HepG2 (cell line): ENCODE measurements around the gene GGA3. TPM values are rescaled to one million over a fixed set of nuclear protein-coding genes. Genes with fewer than 3 reads are reported as not detected.
A peak's percentile ranks its signal among the peaks of the same experiment; 100 is the strongest.

Experiments used
- BATF2 ChIP-seq: sonication (generic); formaldehyde crosslinking; IDR thresholded peaks from 2 replicates; pipeline ENCODE4 v1.8.0; 2022; ENCODE audit warnings: mild to moderate bottlenecking, missing genetic modification reagents, moderate library complexity
- BCLAF1 ChIP-seq: fragments of 450-650 bp; IDR thresholded peaks from 2 replicates; pipeline ENCODE4 v1.6.1; 2017; ENCODE audit warnings: mild to moderate bottlenecking
- CREM ChIP-seq, 2 experiments: sonication (generic) in 1 of 2; formaldehyde crosslinking in 1 of 2; IDR thresholded peaks; 2 replicates each; pipeline versions ENCODE4 v1.4.0 to v1.6.1; 2016 to 2020; ENCODE audit warnings: antibody characterized with exemption in 1 of 2, mild to moderate bottlenecking in 1 of 2, missing genetic modification reagents in 1 of 2
- DPF2 ChIP-seq: sonication (generic); formaldehyde crosslinking; IDR thresholded peaks from 2 replicates; pipeline ENCODE4 v1.4.0; 2020; ENCODE audit warnings: mild to moderate bottlenecking, low read depth, missing genetic modification reagents, borderline replicate concordance
- DRAP1 ChIP-seq: IDR thresholded peaks from 2 replicates; pipeline ENCODE4 v1.6.1; 2016; ENCODE audit warnings: missing genetic modification reagents, missing compliant biosample characterization
- E2F5 ChIP-seq: sonication (generic); formaldehyde crosslinking; conservative IDR thresholded peaks from 2 replicates; pipeline ENCODE4 v1.4.0; 2020; ENCODE audit warnings: missing genetic modification reagents
- HNF4G ChIP-seq, 2 experiments: sonication (generic) in 1 of 2; formaldehyde crosslinking in 1 of 2; IDR thresholded peaks; 2 replicates each; pipeline versions ENCODE4 v1.4.0 to v1.6.1; 2011 to 2020; ENCODE audit warnings: borderline replicate concordance in 2 of 2, low read depth in 2 of 2, mild to moderate bottlenecking in 2 of 2, low read length in 1 of 2, missing genetic modification reagents in 1 of 2, moderate library complexity in 1 of 2
- HNRNPL ChIP-seq: fragments of 200-400 bp; formaldehyde crosslinking; IDR thresholded peaks from 2 replicates; pipeline ENCODE4 v1.6.1; 2017; ENCODE audit warnings: mild to moderate bottlenecking, low read depth, low read length
- KAT8 ChIP-seq: IDR thresholded peaks from 2 replicates; pipeline ENCODE4 v1.6.1; 2016; ENCODE audit warnings: missing genetic modification reagents, missing compliant biosample characterization
- KDM5B ChIP-seq: sonication (generic); formaldehyde crosslinking; IDR thresholded peaks from 2 replicates; pipeline ENCODE4 v1.4.0; 2020; ENCODE audit warnings: missing genetic modification reagents, mild to moderate bottlenecking, borderline replicate concordance
- MXD3 ChIP-seq: IDR thresholded peaks from 2 replicates; pipeline ENCODE4 v1.6.1; 2016; ENCODE audit warnings: mild to moderate bottlenecking, missing biosample characterization, missing genetic modification reagents
- NFE2L1 ChIP-seq: sonication (generic); formaldehyde crosslinking; IDR thresholded peaks from 2 replicates; pipeline ENCODE4 v1.4.0; 2020; ENCODE audit warnings: missing genetic modification reagents, mild to moderate bottlenecking, borderline replicate concordance
- PITX1 ChIP-seq: sonication (generic); formaldehyde crosslinking; IDR thresholded peaks from 2 replicates; pipeline ENCODE4 v1.5.1; 2020; ENCODE audit warnings: mild to moderate bottlenecking, missing genetic modification reagents
- TARDBP ChIP-seq: sonication (generic); formaldehyde crosslinking; IDR thresholded peaks from 2 replicates; pipeline ENCODE4 v1.8.0; 2022; ENCODE audit warnings: mild to moderate bottlenecking, missing genetic modification reagents
- XRCC5 ChIP-seq: fragments of 200-400 bp; formaldehyde crosslinking; optimal IDR thresholded peaks from 2 replicates; pipeline ENCODE3; 2017; ENCODE audit warnings: mild to moderate bottlenecking, low read length
- ZBTB37 ChIP-seq: sonication (generic); formaldehyde crosslinking; IDR thresholded peaks from 2 replicates; pipeline ENCODE4 v1.4.0; 2020; ENCODE audit warnings: mild to moderate bottlenecking, missing genetic modification reagents
- ZNF225 ChIP-seq: sonication (generic); formaldehyde crosslinking; IDR thresholded peaks from 2 replicates; pipeline ENCODE4 v1.4.0; 2020; ENCODE audit warnings: mild to moderate bottlenecking, missing genetic modification reagents
- ZNF432 ChIP-seq: sonication (generic); formaldehyde crosslinking; IDR thresholded peaks from 2 replicates; pipeline ENCODE4 v1.5.0; 2020; ENCODE audit warnings: missing genetic modification reagents, mild to moderate bottlenecking, borderline replicate concordance
- ZNF564 ChIP-seq: sonication (generic); formaldehyde crosslinking; IDR thresholded peaks from 2 replicates; pipeline ENCODE4 v1.8.1; 2023; ENCODE audit warnings: mild to moderate bottlenecking, missing genetic modification reagents
- ZNF580 ChIP-seq: IDR thresholded peaks from 2 replicates; pipeline ENCODE4 v1.6.1; 2016; ENCODE audit warnings: low read depth, borderline replicate concordance
- ZNF709 ChIP-seq: sonication (generic); formaldehyde crosslinking; IDR thresholded peaks from 2 replicates; pipeline ENCODE4 v1.5.0; 2020; ENCODE audit warnings: mild to moderate bottlenecking, missing genetic modification reagents
- polyA plus RNA-seq, 8 experiments: library from polyadenylated mRNA; depleted of rRNA in 3 of 8; stranded (reverse) in 7 of 8; unstranded in 1 of 8; fragments of >200 nt; fragmentation: Illumina TruSeq in 4 of 8; extraction: Trizol in 4 of 8; gene quantifications; 2 replicates each; pipeline versions ENCODE4 v1.2.1 to v1.2.3, GENCODE V29; 2011 to 2016; ENCODE audit warnings: low read depth in 4 of 8, missing spikeins in 1 of 8, mixed read lengths in 1 of 8; ENCODE audit not compliant: insufficient read depth in 1 of 8
- total RNA-seq, 5 experiments: library from RNA; depleted of rRNA; stranded (reverse); fragments of >200 nt; fragmentation: Illumina TruSeq; extraction: Trizol; gene quantifications; 2 replicates each; pipeline ENCODE4 v1.2.3, GENCODE V29; 2016; ENCODE audit warnings: low read depth in 1 of 5

The GGA3 gene
- total and polyA plus RNA-seq, 2 of the 13 experiments (the other 11 are each of a cell fraction or from before 2014, with no cell fraction given) = 28.4 to 43.7 TPM

- TF ChIP-seq KAT8 (no peak), BATF2 (CRISPR knock-in tag) (peak; percentile 70), ZBTB37 (CRISPR knock-in tag) (no peak), E2F5 (no peak), ZNF225 (CRISPR knock-in tag) (no peak; the same call in none of the 2 replicates), NFE2L1 (CRISPR knock-in tag) (no peak), ZNF564 (CRISPR knock-in tag) (0 out of 2 replicates have a peak, but pooled peaks have one; percentile 17), MXD3 (CRISPR knock-in tag) (peak; percentile 63), DRAP1 (CRISPR knock-in tag) (0 out of 2 replicates have a peak, but pooled peaks have one; percentile 18), HNRNPL (0 out of 2 replicates have a peak, but pooled peaks have one; percentile 48), CREM (IDR thresholded peaks at IDR 0.05) (no peak), CREM (CRISPR knock-in tag; IDR thresholded peaks at IDR 0.05) (no peak), TARDBP (CRISPR knock-in tag) (peak; percentile 31; the same call in 1 of the 2 replicates), ZNF580 (CRISPR knock-in tag) (peak; percentile 26; the same call in 1 of the 2 replicates), PITX1 (CRISPR knock-in tag) (peak; percentile 46; the same call in 1 of the 2 replicates), XRCC5 (peak; percentile 30), HNF4G (IDR thresholded peaks at IDR 0.05; ENCODE audit: borderline replicate concordance, low read depth, low read length) (no peak), HNF4G (CRISPR knock-in tag; IDR thresholded peaks at IDR 0.05; ENCODE audit: borderline replicate concordance, low read depth) (no peak), ZNF432 (no peak), KDM5B (CRISPR knock-in tag) (peak; percentile 49; the same call in 1 of the 2 replicates), ZNF709 (no peak; the same call in 1 of the 2 replicates), BCLAF1 (no peak), DPF2 (CRISPR knock-in tag) (no peak)
Observed at GRCh38 chr17:75271233-75271954, 10.0 kb upstream of the GGA3 start (continued).
